Fibroblast of upper back skin (primary cell): ENCODE results near the gene CAPN10.
"Not testable (repeated sequence)": the region's sequence is repeated elsewhere in the genome, so short reads cannot be mapped to it uniquely, and the experiment has no call there.

Experiments used
- DNase-seq: peaks from one replicate; pipeline ENCODE4 v3.0.0-alpha.2; 2013

CAPN10 gene

DNA sequence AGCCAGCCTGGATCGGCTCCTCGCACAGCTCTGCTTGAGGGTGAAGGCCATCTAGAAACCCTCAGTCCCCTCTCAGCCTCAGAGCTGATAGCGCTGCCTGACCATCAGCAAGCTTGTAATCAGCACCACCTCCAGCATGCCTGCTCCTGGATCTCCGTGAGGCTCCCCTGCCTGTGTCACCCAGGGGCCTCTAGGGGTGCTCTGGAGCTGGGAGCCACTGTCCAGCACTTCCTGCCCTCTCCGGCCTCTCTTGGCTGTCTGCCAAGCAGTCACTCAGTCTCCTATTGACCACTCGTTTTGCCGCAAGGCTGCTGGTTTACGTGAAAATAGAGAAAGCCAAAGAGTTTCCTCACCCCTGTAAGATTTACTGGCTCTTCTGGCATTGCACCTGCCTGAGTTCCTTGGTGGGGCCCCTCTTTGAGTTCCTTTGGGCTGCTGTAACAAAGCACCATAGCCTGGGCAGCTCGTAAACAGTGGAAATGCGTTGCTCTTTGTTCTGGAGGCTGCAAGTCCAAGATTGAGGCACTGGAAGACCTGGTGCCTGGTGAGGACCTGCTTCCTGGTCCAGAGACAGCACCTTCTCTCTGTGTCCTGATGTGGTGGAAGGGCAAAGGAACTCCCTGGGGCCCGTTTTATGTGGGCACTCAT, 17.9 kb downstream of the CAPN10 start:
- DNase-seq = no peak

DNA sequence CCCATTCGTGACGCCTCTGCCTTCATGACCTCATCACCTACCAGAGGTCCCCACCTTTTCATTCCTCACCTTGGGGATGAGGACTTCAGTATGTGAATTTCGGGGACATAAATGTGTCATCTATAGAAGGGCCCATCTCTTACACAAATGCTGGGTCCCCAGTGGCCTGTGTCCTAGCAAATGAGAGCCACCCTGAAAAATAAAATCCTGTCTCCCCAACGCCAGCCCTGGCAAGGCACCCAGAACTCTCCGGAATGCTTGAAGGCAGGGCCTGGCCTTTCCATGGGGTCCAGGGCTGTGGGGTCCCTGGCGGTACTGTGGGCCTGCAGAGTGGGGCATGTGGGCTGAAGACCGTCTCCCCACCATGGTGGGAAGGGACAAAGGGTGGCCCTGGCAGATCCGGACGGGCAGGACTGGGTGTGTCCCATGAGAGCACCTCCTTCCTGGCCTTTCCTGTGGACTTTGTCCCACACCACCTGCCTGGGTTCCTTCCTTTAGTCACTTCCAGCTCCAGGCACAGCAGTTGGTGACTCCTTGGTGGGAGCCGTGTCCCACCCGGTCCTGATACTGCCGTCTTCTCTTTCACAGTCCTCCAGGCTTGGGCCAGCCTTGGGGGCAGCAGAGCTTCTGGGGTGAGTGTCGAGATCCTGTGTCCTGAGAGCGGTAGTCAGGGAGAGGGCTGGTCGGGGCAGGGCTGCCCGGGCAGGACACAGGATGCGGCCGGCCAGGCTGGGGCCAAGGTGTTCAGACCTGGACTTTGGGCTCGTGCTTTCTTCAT, 18.6 kb downstream of the CAPN10 start:
- no peak for DNase-seq

DNA sequence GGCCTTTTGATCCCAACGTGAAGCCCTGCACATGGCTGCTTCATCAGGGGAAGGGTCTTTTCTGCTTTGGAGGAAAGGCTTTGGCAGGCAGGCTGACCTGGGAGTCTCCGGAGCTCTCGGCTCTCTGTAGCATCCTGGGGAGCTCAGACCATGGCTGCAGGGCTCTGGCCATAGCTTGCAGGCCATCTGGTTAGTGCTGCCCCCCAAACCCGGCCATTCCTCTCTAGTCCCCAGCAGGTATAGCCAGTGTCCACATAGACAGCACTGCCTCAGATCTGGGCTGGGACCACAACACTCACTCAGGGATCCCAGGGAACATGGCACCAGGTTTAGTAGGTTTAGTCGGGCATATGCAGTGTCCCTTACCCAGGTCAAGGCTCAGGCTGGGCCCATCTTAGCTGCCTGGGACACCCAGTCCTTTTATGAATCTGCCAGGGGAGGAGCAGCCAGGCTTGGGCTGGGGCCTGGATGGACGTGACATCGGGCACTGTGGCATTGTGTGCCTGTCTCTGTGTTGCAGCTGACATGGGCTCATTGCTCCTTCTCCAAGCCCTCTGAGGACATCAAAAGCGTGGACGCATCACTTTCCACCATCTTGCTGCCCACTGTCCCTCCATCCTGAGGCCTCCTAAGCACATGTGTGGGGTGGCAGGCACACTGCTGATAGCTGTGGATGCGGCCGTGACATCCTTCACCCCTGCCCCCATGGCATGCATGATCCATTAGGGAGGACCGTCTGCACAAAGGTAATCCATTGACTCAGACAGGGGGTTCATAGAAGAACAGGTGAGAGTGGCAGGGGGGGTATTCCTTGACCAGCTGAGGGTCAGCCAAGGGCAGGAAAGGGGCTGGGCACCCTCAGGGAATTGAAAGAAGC, 19.6 kb downstream of the CAPN10 start:
- no peak for DNase-seq

DNA sequence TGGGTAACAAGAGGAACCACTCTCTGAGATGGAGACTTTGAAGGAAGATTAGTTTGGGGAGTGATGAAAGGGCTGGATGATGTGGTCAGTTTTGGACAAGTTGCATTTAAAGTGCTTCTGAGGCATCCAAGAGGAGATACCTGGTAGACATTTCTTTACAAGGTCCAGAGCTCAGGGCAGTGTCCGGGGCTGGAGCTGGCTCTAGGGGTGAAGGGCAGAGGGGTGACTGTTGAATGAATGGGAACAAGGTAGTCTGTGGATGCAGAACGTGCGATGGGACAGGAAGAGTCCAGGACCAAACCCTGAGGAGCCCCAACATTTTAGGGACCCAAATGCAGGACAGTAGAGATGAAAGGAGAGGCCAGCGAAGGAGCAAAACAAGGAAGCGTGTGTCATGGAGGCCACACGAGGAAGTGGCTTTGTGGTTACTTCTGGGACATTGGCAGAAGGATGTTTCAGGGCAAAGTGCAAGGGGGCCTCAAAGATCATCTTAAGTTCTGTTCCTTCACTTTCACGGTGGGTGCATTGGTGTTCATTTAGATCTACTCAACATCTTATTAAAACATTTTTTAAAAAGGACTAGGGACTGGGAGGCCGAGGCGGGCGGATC, 25.2 kb downstream of the CAPN10 start:
- DNase-seq = no peak

DNA sequence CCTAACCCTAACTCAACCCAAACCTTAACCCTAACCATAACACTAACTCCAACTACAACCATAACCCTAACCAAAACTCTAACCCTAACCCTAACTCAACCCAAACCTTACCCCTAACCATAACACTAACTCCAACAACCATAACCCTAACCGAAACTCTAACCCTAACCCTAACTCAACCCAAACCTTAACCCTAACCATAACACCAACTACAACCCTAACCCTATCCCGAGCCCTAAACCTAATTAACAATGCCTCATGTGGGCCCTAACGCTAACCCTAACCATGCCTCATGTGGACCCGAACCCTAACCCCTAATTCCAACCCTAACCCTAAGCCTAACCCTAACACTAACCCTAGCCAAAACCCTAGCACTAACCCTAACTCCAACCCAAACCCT, 27.2 kb downstream of the CAPN10 start:
- DNase-seq = no peak

DNA sequence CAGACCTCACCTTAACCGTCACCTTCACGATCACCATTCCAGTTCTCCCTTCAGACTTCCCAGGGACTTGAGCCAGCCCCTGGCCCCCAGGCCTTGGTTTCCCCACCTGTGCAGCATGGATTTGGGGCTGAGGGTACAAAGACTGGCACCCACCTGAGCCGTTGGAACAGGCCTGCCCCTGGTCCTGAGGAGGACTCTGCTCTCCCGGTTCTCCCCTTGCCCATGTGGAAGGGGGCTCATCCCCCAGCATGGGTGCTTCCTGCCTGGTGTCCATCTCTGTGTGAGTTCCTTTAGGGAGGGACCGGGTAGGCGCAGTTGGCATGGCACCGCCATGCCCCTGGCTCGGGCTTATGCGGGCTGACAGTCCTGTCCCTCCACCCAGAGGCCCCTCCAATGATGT, 27.9 kb downstream of the CAPN10 start:
- no peak for DNase-seq

DNA sequence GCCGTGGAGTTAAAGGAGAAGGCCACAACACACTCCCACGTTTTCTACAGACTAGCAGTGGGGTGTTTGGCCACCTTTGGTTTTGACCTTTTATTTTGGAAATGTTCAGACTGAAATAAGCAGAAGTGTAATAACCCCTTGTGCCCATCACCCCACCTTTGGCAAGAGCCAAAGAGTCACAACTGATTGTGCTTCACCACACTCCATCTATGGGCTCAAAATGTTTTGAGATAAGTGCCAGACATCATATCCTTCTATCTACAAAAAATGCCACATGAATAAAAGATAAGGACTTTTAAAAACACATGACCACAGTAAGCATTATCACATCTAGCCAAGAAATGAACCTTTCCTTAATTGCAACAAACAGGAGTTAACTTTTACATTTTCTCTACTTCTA, 28.9 kb downstream of the CAPN10 start:
- DNase-seq = no peak

DNA sequence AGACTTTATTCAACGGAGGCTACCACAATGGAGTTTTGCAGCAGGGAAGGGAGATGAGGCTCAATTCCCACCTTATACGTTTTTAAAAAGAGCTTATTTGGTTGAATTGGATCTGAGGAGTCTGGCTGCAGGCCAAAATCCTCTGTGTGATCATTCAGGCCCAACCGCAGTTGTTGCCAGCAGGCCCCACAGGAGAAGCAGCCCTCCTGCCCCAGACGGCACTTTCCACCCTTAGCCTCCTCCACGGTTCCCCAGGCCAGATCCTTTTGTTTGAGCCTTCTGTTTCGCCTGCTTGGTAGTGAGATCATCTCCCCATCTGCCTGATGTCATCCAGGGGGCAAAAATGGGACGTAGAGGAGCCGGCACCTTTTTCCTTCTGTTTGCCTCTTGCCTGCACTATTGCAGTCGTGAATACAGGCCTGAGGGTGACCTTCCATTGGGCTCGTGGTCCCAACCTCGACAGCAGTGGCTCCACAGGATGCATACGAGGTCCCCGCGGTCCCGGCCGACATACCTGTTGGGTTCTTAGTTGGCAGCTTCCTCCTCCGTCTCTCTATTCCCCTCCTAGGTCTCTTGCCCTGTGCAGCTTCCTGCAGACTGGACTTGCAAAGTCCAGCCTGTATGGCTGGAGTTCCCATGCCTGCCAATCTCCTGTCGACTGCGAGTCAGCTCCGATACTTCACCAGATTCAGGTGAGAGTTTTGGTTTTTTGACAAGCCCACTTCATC, 29.4 kb downstream of the CAPN10 start:
- no peak for DNase-seq

DNA sequence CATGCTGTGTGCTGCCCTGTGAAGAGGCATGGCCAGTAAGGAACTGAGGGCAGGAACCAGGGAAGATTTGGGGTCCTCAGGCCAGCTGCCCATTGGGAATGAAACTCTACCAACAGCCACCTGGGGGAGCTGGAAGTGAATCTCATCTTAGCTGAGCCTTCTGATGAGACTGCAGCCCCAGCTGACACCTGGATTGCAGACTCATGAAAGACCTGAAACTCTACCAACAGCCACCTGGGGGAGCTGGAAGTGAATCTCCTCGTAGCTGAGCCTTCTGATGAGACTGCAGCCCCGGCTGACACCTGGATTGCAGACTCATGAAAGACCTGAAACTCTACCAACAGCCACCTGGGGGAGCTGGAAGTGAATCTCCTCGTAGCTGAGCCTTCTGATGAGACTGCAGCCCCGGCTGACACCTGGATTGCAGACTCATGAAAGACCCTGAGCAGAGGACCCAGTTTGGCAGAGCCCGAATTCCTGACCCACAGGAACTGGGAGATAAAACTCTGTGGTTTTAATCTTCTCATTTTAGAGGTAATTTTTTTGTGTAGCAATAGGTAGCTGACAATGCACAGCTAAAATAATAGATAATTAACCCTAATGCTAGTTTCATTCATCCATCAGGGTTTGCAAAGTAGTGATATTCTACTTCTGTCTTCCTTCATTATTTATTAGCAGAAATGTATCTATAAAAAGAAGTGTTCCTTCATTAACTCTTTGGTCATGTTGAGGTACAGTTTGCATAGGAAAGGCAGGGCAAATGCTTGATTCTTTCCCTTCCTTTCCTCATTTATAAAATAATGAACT, 30.5 kb downstream of the CAPN10 start:
- DNase-seq = not testable (repeated sequence)

DNA sequence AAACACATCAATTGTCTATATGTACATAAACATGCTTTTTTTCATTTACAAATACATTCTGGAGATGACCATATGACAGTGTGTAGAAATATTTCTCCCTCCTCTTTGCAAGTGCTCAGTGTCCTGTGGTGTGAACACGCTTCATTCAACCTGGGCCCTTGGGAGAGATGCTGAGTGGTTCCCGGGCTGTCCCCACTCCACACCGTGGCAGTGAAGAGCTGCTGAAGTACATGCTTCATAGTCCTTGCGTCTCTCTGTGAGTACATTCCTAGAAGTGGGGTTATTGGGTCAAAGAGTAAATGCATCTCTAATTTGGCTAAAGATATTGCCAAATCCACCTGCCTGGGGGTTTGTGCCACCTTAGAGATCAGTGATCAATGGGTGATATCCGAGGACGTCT, 32.2 kb downstream of the CAPN10 start:
- no peak for DNase-seq

DNA sequence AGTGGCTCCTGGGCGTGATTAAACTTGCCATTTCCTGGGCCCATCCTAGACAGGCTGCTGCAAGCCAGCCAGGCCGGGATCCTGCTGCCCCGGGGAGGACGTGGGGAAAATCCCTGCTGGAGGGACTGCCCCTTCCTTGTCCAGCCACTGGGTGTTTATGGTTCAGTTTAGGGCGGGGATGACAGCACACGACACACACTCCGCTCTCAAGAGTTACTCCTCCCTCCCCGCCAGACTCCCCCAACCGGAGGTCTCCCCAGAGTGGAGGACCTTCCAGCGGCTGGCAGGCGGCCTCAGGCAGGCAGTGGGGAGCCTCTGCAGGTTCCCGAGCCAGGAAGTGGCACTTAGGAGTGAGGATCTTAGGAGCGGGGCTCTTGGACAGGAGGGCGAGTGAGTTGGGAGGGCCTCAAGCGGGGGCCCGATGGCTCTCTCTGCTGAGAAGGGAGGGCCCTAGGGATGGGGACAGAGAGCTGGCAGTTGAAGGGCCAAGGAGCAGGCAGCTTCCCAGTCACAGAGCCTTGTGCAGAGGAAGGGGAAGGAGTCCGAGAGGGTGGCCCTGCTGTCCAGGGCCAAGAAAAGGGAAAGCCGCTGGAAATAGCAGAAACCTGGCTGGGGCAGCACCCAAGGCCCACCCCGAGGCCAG, 33.1 kb downstream of the CAPN10 start:
- DNase-seq = no peak

DNA sequence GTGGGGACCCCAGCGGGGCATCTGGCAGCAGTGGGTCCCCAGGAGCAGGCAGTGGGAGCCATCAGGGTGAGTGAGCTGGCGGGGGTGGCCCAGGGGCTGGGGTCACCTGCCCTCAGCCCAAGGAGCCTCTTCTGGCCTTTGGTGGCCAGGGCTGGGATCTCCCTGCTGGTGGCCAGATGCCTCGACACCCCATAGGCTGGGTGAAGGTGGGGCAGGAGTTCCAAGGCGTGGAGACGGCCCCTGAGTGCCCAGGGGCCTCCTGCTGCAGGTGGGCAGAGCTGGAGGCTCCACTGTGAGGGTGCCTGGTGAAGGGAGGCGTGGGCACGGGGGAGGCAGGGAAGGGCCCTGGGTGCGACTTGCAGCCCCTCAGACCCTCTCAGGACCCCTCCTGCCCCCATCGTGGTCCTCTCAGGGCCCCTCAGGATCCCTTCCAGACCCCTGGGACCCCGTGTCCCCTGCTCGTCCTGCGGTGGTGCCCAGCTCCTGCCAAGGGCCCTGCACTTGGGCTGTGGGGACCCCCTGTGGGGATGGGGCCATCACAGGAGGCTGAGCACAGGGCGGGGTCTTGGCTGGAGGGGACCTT, 33.7 kb downstream of the CAPN10 start:
- no peak for DNase-seq

DNA sequence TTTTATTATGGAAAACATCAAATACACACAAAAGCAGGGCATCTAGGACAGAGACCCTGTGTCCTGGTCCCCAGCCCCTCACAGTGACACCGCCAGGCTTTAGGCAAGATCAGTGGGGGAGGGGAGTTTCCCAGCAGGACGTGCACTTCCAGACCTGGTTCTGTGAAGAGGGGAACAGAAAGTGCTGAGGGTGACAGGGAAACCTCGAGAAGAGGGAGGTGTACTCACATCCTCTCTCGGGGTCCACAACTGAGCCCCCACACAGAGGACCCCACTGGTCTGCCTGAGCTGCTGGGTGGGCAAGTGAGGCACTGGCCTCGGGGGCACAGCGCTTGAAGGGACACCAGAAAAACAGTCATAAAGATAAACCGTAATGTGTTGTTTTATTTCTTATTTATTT, 34.3 kb downstream of the CAPN10 start:
- DNase-seq = no peak

DNA sequence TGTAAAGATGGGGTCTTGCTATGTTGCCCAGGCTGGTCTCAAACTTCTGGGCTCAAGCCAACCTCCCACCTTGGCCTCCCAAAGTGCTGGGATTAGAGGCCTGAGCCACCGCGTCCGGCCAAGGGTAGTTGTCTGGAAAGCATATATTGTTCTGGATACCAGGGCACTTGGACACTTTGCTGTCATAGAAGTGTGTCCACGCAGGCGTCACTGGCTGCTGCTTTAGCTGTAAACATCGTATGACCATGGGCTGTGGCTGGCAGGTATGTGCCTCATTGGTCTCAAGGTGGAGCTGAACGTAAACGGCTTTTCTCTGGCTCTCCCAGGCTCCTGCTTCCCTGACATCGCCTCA, 35.5 kb downstream of the CAPN10 start:
- DNase-seq = no peak

DNA sequence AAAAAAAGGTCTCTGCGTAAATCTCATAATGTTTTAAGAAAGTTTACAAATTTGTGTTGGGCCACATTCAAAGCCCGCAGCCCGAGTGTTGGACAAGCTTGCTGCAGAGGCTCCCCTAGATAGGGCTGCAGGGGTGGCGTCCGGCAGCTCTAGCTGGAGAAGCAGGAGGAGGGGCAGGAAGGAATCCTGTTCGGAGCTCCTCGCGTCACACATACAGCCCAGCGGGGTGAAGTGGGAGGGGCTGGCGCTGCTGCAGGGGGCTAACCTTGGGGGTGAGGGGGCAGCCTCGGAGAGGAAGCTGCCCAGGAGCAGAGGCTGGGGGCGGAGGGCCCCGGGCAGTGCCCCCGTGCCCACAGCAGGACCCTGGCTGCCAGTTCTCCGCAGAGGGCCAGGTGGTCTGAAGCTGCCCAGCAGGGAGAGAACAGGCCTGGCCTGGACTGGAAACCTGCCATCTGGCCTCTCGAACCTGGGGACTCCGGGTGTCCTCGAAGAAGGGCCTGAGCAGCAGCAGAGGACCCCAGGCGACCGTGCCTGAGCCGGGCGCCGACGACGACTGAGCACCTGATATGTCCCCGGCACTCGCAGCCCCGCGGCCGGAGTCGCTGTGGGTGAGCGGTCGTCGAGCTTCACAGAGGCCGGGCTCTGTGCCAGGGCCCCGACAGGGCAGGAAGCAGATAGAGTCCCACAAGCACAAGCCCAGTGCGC, 36.1 kb downstream of the CAPN10 start:
- DNase-seq = no peak

DNA sequence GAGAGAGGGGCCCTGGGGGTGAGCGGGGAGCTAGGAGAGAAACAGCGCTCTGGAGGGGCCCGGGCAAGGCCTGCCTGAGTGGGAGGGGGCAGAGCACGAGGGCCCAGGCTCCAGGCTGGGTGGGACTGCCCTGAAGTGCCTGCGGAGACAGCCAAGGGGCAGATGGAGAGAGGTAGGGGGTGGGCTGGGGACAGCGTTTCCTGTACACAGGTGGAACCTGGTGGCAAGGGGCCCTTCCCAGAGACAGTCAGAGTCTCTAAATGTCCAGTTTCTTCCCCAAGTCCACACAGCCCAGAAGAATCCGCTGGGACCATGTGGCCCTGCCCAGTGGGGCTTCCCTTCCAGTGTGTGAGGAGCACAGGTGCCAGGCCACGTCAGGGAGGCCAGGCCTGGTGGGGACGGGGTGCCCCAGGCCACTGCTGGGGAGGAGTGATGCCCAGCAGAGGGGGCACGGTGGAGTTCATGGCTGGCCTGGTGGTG, 37.0 kb downstream of the CAPN10 start:
- DNase-seq = no peak

DNA sequence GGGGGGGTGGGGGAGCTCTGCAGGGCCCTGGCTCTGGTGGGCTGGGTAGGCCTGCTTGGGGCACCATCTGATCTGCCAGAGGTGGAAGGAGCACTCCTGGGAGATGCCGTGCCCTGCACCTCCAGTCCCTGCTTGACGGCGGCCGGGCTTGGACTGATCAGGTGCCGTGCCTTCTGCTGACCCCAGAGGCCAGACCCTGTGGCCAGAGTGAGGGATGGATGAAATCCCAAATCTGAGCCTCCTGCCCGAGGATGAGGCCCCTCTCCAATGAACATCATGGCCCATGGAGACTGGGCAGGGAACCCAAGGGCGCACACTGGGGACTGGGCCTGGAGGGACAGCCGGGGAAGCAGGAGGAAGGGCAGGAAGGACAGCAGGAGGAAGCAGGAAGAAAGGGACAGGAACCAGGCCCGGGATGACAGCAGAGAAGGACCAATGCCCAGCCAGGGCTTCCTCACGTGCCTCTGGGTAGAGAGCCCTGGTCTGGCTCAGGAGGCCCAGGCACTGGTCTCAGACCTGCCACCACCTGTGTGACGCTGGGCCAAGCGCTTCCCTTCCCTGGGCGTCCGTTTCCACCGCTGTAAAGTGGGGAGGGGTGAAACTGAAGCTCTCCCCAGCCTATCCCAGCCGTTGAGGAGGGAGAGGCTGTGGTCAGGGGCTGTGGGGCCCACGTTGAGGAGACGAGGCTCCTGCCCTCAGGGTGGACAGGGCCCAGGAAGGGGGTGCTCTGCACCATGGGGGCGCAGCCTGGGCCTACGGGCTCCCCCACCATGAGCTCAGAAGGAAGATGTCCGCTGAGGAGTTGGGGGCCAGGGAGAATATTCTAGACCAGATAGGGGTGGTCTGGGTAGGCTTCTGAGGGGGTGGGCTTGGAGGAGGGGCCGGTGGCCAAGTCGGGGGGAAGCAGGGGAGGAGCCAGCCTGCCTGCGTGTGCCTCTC, 37.7 kb downstream of the CAPN10 start:
- no peak for DNase-seq

DNA sequence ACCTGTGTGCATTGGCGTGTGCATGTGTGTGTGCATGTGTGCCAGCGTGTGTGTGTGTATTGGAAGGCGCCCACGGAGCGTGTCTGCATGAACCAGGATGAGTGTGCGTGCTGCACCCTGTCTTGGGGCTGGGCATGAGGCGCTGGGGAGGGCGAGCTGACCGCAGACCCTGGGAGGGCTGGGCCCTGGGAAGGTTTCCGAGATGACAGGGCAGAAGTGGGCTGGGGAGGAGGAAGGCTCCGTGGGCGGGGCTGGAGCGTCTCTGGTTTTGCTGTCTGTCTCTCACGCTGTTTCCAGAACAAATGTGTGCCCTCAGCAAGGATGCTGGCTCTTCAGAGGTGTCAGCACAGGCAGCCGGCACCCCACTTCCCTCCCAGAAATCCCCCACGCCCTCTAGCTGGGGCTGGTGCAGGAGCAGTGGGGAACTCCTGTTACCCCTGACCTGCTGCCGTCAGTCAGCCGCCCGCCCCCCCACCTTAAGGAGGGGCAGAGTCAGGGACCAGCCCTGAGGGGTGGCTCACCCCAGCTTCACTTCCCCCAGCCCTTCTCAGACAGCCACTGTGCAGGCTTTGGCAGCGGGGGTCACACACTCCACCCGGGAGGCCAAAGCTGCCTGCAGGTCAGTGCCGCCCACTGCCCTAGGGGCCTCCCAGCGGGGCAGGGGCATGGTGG, 38.6 kb downstream of the CAPN10 start, which contains the start of gene GPR35:
Gene GPR35 (plus strand): TSS at position 531 of the 672 bp plus-strand sequence. CDS start 4,473 bp downstream, outside the sequence.
- DNase-seq = peak; percentile 77
